AG09319 (cell line): ENCODE data around the gene F7.
A peak's percentile ranks its signal among the peaks of the same experiment; 100 is the strongest.

ENCODE experiments used
- DNase-seq: peaks from one replicate; pipeline ENCODE4 v3.0.0-alpha.2; 2010; ENCODE audit warnings: low read depth; ENCODE audit errors: extremely low read depth
- TF ChIP-seq, protein P1 (sequence below): IDR thresholded peaks from 2 replicates; pipeline ENCODE4 v1.5.1; 2011; ENCODE audit warnings: low read depth, mild to moderate bottlenecking, inconsistent platforms, low read length, moderate library complexity

Gene F7

GRCh38 chr13:113122550-113123225, 17.1 kb downstream of the F7 start, which contains the start of gene F10:
Gene F10, plus strand, starts transcription at chr13:113122799. Its CDS starts 57 bp downstream, at chr13:113122856.
- TF ChIP-seq, protein P1, sequence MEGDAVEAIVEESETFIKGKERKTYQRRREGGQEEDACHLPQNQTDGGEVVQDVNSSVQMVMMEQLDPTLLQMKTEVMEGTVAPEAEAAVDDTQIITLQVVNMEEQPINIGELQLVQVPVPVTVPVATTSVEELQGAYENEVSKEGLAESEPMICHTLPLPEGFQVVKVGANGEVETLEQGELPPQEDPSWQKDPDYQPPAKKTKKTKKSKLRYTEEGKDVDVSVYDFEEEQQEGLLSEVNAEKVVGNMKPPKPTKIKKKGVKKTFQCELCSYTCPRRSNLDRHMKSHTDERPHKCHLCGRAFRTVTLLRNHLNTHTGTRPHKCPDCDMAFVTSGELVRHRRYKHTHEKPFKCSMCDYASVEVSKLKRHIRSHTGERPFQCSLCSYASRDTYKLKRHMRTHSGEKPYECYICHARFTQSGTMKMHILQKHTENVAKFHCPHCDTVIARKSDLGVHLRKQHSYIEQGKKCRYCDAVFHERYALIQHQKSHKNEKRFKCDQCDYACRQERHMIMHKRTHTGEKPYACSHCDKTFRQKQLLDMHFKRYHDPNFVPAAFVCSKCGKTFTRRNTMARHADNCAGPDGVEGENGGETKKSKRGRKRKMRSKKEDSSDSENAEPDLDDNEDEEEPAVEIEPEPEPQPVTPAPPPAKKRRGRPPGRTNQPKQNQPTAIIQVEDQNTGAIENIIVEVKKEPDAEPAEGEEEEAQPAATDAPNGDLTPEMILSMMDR = no peak
- DNase-seq = peak; percentile 68

DNA sequence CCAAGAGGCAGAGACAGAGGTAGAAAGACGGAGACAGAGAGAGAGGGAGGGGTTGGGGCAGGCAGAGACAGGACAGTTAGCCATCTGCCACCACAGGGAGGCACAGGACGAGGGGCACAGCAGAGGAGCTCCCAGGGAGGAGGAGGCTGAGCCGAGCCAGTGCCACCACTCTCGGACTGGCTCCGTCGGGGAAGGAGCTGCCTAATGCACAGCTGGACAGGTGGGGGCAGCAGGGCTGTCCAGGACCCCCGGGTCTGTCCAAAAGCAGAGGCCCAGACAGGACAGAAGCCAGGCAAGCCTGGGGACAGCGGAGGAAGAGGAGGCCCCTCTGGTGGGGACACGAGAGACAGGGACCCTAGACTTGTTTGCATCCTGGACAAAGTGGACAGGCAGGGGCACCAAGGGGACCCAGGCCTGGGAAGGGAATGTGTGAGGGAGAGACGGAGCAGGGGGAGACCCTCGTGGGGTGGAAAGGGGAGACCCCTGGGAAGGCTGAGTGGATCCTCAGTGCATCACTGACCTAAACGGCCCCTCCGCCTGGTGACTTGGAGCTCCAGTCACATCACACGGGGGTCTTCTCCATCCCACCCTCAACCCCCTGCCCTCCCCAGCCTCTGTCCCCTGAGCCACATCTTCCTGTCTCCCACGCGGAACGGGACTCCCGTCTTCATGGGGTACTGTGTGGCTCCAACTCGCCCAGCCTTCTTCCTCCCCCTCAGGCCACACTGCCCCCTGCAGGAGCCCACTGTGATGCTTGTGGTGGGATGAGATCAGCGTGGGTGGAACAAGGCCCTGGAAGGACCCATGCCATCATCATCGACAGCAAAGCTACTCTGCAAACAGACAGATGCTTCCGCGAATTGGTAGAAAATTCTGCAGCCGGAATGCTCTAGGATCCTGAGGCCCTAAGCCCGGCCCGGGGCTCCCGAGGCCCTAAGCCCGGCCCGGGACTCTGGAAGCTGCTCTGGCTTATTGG, 17.9 kb downstream of the F7 start:
- no peak for DNase-seq
- TF ChIP-seq, protein P1 = peak; percentile 26

DNA sequence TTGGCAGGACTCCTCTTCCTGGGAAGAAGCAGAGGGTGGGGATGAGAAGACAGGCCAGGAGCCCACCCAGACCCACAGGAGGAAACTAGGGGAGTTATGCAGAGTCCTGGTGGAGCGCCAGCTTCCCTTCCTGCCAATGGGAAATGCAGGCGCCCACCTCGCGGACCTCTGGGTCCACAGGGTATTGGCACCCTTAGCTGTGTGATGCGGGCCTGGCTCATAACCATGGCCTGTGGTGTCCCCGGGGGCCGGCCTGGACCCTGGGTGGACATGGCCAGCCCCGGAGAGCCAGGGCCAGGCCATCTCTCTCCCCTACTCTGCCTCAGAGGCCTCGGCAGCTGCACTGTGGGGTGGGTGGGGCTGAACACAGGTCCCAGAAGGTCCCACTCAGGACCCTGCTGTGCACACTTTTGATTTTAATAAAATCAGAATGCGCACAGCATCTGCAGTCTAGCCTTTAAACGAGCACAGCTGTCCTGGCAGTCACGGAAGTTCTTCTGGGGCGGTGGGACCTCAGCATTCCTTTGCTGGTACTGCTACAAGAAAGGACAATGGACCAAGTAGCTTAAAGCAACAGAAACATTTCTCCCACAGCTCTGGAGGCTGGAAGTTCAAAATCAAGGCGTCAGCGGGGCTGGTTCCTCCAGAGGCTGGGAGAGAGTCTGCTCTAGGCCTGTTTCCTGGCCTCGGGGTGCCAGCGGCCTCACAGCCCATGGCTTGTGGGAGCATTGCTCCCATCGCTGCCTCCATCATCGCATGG, 18.8 kb downstream of the F7 start:
- TF ChIP-seq, protein P1 = no peak

DNA sequence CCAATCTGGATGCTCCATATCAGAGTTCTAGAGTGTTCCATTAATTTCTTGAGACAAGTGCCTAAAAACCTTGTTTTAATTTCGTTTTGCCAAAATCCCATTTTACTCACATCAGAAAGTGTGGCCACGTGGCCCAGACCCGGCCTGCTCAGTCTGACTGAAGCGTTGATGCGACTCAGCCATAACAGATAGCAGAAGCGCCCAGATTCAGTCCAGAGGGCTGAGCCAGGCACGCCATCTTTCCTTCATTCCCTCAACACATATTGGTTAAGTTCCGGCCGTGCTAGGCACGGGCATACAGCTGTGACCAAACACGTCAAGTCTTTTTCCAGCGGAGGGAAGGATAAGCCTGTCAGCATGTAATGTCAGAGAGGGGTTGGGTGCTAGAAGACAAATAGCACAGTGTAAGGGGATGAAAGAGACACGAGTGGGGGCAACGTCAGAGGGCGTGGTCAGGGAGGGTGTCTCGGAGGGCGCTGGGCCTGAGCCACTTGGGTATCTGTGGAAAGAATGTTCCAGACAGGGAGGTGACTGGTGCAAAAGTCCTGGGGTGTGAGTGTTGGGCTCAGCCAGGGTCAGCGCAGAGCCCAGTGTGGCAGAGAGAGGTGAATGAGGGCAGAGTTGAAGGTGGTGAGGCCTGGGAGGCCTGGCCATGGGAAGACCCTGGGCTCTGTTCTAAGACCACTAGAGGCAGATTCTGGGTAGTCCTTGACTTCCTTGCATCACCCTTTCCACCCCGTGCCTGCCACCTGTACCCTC, 20.1 kb downstream of the F7 start:
- TF ChIP-seq, protein P1 = no peak
- no peak for DNase-seq

More for the DNA sequence above, 18.8 kb downstream of the F7 start:
- no peak for DNase-seq

- no peak for DNase-seq
- TF ChIP-seq, protein P1 = no peak
Measured at GRCh38 chr13:113126265-113127150, 20.9 kb downstream of the F7 start.

DNA sequence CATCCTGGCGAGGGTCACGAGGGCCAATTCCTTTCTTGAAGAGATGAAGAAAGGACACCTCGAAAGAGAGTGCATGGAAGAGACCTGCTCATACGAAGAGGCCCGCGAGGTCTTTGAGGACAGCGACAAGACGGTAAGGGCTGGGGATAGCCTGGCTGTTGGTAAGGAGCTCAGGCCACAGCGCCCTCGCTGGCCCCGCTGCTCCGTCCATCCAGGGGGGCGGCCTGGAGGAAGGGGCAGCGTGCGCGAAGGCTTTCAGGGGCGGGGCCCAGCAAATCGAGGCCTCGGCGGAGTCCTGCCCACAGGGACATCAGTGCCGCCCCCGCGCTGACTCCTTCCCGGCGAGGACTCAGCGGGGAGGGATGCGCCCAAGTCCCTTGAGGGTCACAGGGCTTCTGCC, 23.9 kb downstream of the F7 start:
- TF ChIP-seq, protein P1 = no peak
- DNase-seq = no peak
